Panc1 (cell line): ENCODE results near the gene THUMPD1. TPM values are rescaled to one million over a fixed set of nuclear protein-coding genes. Genes with fewer than 3 reads are reported as not detected.

Experiments
- ATAC-seq: fragments of 200-7000 bp; cut with Tn5 transposase; 2 replicates; pipeline ENCODE4 v1.9.1; 2020; ENCODE audit warnings: mild to moderate bottlenecking, moderate library complexity
- BruUV-seq: library from RNA; stranded (reverse); fragments of 400-500 nt; replicated peaks from 2 replicates; lab custom pipeline; 2021; lab: Mats Ljungman, UMichigan
- CTCF ChIA-PET: fragments of 300-600 bp; sonication (Branson Sonifier 250); formaldehyde crosslinking; loops from one replicate; lab custom pipeline; 2022; ENCODE audit warnings: antibody characterized with exemption; lab: Charles Lee
- POLR2A ChIA-PET: fragments of 300-600 bp; sonication (Branson Sonifier 250); formaldehyde crosslinking; loops from one replicate; lab custom pipeline; 2022; ENCODE audit warnings: antibody characterized with exemption; lab: Charles Lee
- DNase-seq: peaks from one replicate; pipeline ENCODE4 v3.0.0-alpha.2; 2010; ENCODE audit warnings: low read depth, low spot score
- H3K27ac ChIP-seq: 2 replicates; pipeline ENCODE4 v1.5.1; 2011; ENCODE audit warnings: mild to moderate bottlenecking, low read length, inconsistent platforms
- H3K27me3 ChIP-seq: fragments of 200-500 bp; sonication (Bioruptor generic); 2 replicates; pipeline ENCODE4 v1.6.0; 2014; ENCODE audit warnings: low read length, inconsistent platforms; ENCODE audit not compliant: control insufficient read depth, insufficient read depth
- H3K36me3 ChIP-seq: fragments of 200-500 bp; sonication (Bioruptor generic); 2 replicates; pipeline ENCODE4 v1.5.1; 2014; ENCODE audit warnings: inconsistent platforms, mild to moderate bottlenecking, low read length, moderate library complexity; ENCODE audit not compliant: control insufficient read depth, insufficient read depth
- H3K4me1 ChIP-seq: 2 replicates; pipeline ENCODE4 v1.5.1; 2011; ENCODE audit warnings: inconsistent platforms, mild to moderate bottlenecking, low read length, moderate library complexity; ENCODE audit not compliant: control insufficient read depth, insufficient read depth
- H3K4me3 ChIP-seq, 2 experiments: 2 replicates each; pipeline ENCODE4 v1.5.1; 2011 to 2012; ENCODE audit warnings: low read depth in 2 of 2, low read length in 2 of 2, mild to moderate bottlenecking in 2 of 2, inconsistent platforms in 1 of 2, moderate library complexity in 1 of 2
- H3K9me3 ChIP-seq: fragments of 200-500 bp; sonication (Bioruptor generic); 2 replicates; pipeline ENCODE4 v1.5.1; 2014; ENCODE audit warnings: low read depth, mild to moderate bottlenecking, inconsistent platforms, low read length, moderate library complexity; ENCODE audit not compliant: control insufficient read depth, insufficient read depth
- POLR2AphosphoS5 ChIP-seq: IDR thresholded peaks from 2 replicates; pipeline ENCODE4 v1.6.1; 2012; ENCODE audit warnings: mild to moderate bottlenecking, low read depth, low read length, moderate library complexity
- SIN3A ChIP-seq: IDR thresholded peaks from 2 replicates; pipeline ENCODE4 v1.6.1; 2012; ENCODE audit warnings: low read depth, mild to moderate bottlenecking, low read length, moderate library complexity, borderline replicate concordance; ENCODE audit not compliant: insufficient read depth
- TCF7L2 ChIP-seq: IDR thresholded peaks from 2 replicates; pipeline ENCODE4 v1.6.1; 2011; ENCODE audit warnings: mild to moderate bottlenecking, low read depth, low read length, inconsistent platforms
- in situ Hi-C: cut with HindIII; loops from 2 replicates; pipeline ENCODE4 v1.10.0; 2016; ENCODE audit warnings: low sequenced_read_pairs, low pct_unique_long_range_greater_than_20kb
- intact Hi-C: fragments of 100-400 bp; cut with micrococcal nuclease; formaldehyde crosslinking; loops from one replicate; pipeline ENCODE4 v1.10.0; 2022; ENCODE audit not compliant: unreplicated experiment
- total RNA-seq: library from RNA; stranded (reverse); gene quantifications from one replicate; pipeline ENCODE4 v1.2.1, GENCODE V29; 2021; ENCODE audit not compliant: unreplicated experiment
- TF ChIP-seq, protein P1 (sequence below), 2 experiments: IDR thresholded peaks; 2 replicates each; pipeline ENCODE4 v1.6.1; 2011 to 2012; ENCODE audit warnings: low read depth in 2 of 2, control low read depth in 1 of 2, low read length in 1 of 2, mild to moderate bottlenecking in 1 of 2, moderate library complexity in 1 of 2; ENCODE audit not compliant: insufficient read depth in 1 of 2
- TF ChIP-seq, protein P2 (sequence below): fragments of 450-650 bp; IDR thresholded peaks from 2 replicates; pipeline ENCODE4 v1.5.1; 2017; ENCODE audit warnings: mild to moderate bottlenecking

Gene THUMPD1
- total RNA-seq, 1 experiment from 2014 or later, result 36.2 TPM

DNA sequence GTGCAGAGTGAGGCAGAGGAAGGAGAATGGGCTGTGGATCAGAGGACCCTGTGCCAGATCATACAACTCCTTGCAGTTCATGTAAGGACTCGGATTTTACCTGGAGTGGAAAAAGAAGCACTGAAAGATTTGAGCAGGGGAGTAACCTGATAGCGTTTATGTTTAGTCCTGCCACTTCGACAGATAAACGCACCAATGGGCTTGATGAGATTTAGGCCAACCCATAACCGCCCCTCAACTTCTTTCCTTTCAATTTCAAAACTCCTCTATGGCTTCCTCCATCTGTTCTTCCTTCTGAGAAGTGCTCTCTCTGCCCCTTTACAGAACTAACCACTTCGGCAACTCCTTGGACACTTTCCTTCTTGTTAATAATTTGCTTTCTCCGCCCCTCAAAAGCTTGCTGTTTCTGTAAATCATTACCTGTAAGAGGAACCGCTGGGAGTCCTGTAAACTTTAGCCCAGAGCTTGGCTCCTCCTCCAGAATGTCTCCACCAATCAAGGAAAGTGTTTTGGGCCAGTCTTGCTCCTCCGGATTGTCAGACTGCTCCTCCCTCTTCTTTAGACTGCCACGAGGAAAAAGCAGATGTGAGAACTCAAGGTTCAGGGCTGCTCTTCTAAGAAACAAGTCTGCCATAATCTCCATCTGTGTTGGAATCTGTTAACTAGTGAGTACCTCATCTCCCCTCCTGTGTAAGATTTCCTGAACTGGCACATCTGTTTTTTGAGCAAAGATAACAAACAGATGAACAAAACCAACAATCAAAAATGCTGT lies 22.0 kb upstream of the THUMPD1 start, which contains the start of gene ACSM3:
Gene ACSM3, plus strand, starts transcription at position 554 of the 772 bp plus-strand sequence. CDS start 6,021 bp downstream, outside the sequence.
- intact Hi-C loops (no loop called here), in situ Hi-C loops (no loop called here)
- H3K27me3 ChIP-seq, result peaks cover 7% of the 10 kb centered on the region; the same call in 1 of the 2 replicates
- ChIA-PET CTCF (no interaction called here), POLR2A (interaction anchor here (0.6 kb wide), 2 partner anchors 137 to 150 kb away, joined by 5 to 16 read pairs; partner anchors contain the start of genes DCUN1D3 and LYRM1)
- peak; percentile 72 for ATAC-seq
- no peaks in the 10 kb centered on the region for H3K36me3 ChIP-seq
- no peaks in the 10 kb centered on the region for H3K4me1 ChIP-seq
- TF ChIP-seq SIN3A (no peak), TCF7L2 (no peak), POLR2AphosphoS5 (no peak)
- TF ChIP-seq, protein P1, sequence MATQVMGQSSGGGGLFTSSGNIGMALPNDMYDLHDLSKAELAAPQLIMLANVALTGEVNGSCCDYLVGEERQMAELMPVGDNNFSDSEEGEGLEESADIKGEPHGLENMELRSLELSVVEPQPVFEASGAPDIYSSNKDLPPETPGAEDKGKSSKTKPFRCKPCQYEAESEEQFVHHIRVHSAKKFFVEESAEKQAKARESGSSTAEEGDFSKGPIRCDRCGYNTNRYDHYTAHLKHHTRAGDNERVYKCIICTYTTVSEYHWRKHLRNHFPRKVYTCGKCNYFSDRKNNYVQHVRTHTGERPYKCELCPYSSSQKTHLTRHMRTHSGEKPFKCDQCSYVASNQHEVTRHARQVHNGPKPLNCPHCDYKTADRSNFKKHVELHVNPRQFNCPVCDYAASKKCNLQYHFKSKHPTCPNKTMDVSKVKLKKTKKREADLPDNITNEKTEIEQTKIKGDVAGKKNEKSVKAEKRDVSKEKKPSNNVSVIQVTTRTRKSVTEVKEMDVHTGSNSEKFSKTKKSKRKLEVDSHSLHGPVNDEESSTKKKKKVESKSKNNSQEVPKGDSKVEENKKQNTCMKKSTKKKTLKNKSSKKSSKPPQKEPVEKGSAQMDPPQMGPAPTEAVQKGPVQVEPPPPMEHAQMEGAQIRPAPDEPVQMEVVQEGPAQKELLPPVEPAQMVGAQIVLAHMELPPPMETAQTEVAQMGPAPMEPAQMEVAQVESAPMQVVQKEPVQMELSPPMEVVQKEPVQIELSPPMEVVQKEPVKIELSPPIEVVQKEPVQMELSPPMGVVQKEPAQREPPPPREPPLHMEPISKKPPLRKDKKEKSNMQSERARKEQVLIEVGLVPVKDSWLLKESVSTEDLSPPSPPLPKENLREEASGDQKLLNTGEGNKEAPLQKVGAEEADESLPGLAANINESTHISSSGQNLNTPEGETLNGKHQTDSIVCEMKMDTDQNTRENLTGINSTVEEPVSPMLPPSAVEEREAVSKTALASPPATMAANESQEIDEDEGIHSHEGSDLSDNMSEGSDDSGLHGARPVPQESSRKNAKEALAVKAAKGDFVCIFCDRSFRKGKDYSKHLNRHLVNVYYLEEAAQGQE (IDR thresholded peaks at IDR 0.05; ENCODE audit: insufficient read depth in 1 of 2, low read depth in 2 of 2, low read length in 1 of 2), result no peak
- TF ChIP-seq, protein P2, sequence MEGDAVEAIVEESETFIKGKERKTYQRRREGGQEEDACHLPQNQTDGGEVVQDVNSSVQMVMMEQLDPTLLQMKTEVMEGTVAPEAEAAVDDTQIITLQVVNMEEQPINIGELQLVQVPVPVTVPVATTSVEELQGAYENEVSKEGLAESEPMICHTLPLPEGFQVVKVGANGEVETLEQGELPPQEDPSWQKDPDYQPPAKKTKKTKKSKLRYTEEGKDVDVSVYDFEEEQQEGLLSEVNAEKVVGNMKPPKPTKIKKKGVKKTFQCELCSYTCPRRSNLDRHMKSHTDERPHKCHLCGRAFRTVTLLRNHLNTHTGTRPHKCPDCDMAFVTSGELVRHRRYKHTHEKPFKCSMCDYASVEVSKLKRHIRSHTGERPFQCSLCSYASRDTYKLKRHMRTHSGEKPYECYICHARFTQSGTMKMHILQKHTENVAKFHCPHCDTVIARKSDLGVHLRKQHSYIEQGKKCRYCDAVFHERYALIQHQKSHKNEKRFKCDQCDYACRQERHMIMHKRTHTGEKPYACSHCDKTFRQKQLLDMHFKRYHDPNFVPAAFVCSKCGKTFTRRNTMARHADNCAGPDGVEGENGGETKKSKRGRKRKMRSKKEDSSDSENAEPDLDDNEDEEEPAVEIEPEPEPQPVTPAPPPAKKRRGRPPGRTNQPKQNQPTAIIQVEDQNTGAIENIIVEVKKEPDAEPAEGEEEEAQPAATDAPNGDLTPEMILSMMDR, result no peak
- peak within 1 kb of the TSS; percentile 17 to 40; a peak in 3 of 4 replicates for H3K4me3 ChIP-seq
- H3K9me3 ChIP-seq, result no peaks in the 10 kb centered on the region; the same call in 1 of the 2 replicates
- no TSS peak for BruUV-seq
- DNase-seq, result no peak
- H3K27ac ChIP-seq, result no peak within 1 kb of the TSS

GRCh38 chr16:20762404-20763123 lies 20.9 kb upstream of the THUMPD1 start:
- ATAC-seq, result no peak

More at GRCh38 chr16:20762404-20763123, 20.9 kb upstream of the THUMPD1 start:
- Histone ChIP-seq H3K4me1 (no peaks in the 10 kb centered on the region), H3K9me3 (no peaks in the 10 kb centered on the region; the same call in 1 of the 2 replicates), H3K36me3 (no peaks in the 10 kb centered on the region), H3K27me3 (peaks cover 7% of the 10 kb centered on the region; the same call in 1 of the 2 replicates), H3K4me3 (no peak overlapping the region), H3K27ac (no peak overlapping the region)
- ChIA-PET POLR2A (no interaction called here), CTCF (no interaction called here)
- no peak for DNase-seq
- in situ Hi-C loops, result no loop called here
- intact Hi-C loops, result no loop called here
- TF ChIP-seq, protein P2, result no peak
- TF ChIP-seq TCF7L2, result no peak
- TF ChIP-seq SIN3A, result no peak
- TF ChIP-seq, protein P1 (IDR thresholded peaks at IDR 0.05; ENCODE audit: insufficient read depth in 1 of 2, low read depth in 2 of 2, low read length in 1 of 2), result no peak
- no peak for TF ChIP-seq POLR2AphosphoS5
- no TSS peak for BruUV-seq
